Activated naive CD4-positive, alpha-beta T cell treated with anti-CD3 and anti-CD28 coated beads, Interleukin-2, amount 10 ng/mL, durations not matched to agents 7 days and 5 days (primary cell): Measurements from ENCODE around the gene PLD4.

ENCODE experiments used
- CTCF ChIA-PET: fragments of 350-600 bp; sonication (Branson Sonifier 250); formaldehyde crosslinking; loops from one replicate; lab custom pipeline; 2021; ENCODE audit warnings: antibody characterized with exemption; lab: Charles Lee
- DNase-seq: peaks from one replicate; pipeline ENCODE4 v3.0.0-alpha.2; 2020
- H3K27ac Mint-ChIP-seq: one replicate; pipeline ENCODE4 v1.8.0; 2021; ENCODE audit warnings: mild to moderate bottlenecking, moderate library complexity, mixed read lengths
- H3K27me3 Mint-ChIP-seq: one replicate; pipeline ENCODE4 v1.8.0; 2021; ENCODE audit warnings: mild to moderate bottlenecking, mixed read lengths
- H3K36me3 Mint-ChIP-seq: one replicate; pipeline ENCODE4 v1.8.0; 2021; ENCODE audit warnings: mixed read lengths
- H3K4me1 Mint-ChIP-seq: one replicate; pipeline ENCODE4 v1.8.0; 2021; ENCODE audit warnings: mixed read lengths
- H3K4me3 Mint-ChIP-seq: one replicate; pipeline ENCODE4 v1.8.0; 2021; ENCODE audit warnings: mild to moderate bottlenecking, moderate library complexity, mixed read lengths
- H3K9me3 Mint-ChIP-seq: one replicate; pipeline ENCODE4 v1.8.0; 2021; ENCODE audit warnings: mixed read lengths

PLD4 gene

DNA sequence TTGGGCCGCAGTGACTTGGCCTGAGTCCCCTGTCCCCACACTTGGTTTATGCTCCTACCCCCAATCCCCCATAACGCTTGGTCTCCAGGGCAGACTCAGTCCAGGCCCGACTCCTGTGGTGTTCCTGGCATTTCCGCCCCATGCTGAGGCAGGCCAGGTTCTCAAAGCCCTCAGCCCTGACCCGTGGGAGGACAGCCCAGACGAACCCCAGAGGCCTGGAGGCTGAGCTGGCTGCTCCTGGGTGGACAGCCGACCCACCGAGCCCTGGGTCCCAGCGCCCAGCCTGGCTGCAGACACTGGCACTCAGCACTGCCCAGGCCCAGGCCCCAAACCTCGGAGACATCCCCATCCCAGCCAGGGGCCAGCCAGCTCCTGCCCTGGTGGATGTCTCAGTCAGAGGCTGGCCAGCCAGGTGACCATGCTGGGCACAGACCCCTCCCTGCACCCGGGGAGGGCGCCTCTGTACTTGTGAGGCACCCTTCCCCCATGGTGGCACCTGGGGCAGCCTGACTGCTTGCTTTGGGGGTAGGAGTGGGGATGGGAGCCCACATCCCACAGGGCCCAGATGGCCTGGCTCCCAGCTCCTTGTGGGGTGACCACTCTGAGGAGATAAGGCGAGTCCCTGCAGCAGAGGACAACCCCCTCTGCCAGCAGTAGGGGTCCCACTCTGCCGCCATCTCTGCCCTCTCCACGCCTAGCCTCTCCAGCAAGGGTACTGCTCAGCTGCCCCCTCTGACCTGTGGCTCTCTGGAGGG is 1.4 kb downstream of the PLD4 start:
- Mint-ChIP-seq H3K36me3 (no peaks in the 10 kb centered on the region), H3K9me3 (peaks cover 4% of the 10 kb centered on the region), H3K27me3 (peaks cover 25% of the 10 kb centered on the region), H3K4me1 (no peaks in the 10 kb centered on the region), H3K27ac (no peak overlapping the region), H3K4me3 (no peak overlapping the region)
- CTCF ChIA-PET = no interaction called here
- DNase-seq = no peak

GRCh38 chr14:104926619-104927431 is 2.1 kb downstream of the PLD4 start:
- no peak overlapping the region for H3K27ac Mint-ChIP-seq
- CTCF ChIA-PET = no interaction called here
- DNase-seq = no peak
- H3K4me1 Mint-ChIP-seq = no peaks in the 10 kb centered on the region
- H3K36me3 Mint-ChIP-seq = no peaks in the 10 kb centered on the region
- H3K27me3 Mint-ChIP-seq = peaks cover 25% of the 10 kb centered on the region
- peaks cover 4% of the 10 kb centered on the region for H3K9me3 Mint-ChIP-seq
- no peak overlapping the region for H3K4me3 Mint-ChIP-seq

DNA sequence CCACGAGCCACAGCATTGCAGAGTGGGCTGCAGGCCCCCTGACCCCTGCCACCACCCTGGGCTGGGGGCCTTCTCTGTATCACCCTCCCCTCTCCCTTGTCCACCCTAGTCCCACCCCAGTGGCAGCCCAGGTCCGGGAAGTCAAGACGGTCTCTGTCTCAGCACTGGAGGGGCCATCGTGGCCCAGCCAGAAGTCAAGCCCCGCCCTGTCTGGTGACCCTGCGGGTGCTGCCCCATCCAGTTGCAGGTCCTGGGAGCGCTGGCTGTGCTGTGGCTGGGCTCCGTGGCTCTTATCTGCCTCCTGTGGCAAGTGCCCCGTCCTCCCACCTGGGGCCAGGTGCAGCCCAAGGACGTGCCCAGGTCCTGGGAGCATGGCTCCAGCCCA is 2.7 kb downstream of the PLD4 start:
- H3K27ac Mint-ChIP-seq = no peak overlapping the region
- peaks cover 4% of the 10 kb centered on the region for H3K9me3 Mint-ChIP-seq
- CTCF ChIA-PET = no interaction called here
- H3K4me1 Mint-ChIP-seq = no peaks in the 10 kb centered on the region
- peaks cover 30% of the 10 kb centered on the region for H3K27me3 Mint-ChIP-seq
- H3K36me3 Mint-ChIP-seq = no peaks in the 10 kb centered on the region
- no peak overlapping the region for H3K4me3 Mint-ChIP-seq
- no peak for DNase-seq

DNA sequence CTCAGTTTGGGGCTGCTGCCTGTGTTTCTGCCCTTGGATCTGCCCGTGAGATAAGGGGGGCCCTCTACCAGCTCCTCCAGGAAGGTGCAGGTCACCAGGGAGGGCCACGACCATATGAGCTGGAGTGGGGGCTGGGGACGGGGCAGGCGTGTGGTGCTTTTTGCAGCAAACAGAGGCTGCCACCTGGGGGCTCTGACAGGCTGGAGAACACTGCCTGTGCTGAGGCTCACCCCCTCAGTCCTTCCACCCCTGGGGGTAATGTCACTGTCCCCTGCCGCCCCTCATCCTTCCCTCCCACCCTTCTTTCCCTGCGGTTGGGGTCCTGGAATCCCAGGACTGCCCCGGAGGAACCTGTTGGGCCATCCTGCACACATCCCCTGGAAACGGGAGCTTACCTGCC is 3.2 kb downstream of the PLD4 start:
- Mint-ChIP-seq H3K9me3 (peaks cover 4% of the 10 kb centered on the region), H3K4me1 (no peaks in the 10 kb centered on the region), H3K4me3 (no peak overlapping the region), H3K36me3 (no peaks in the 10 kb centered on the region), H3K27ac (no peak overlapping the region), H3K27me3 (peaks cover 33% of the 10 kb centered on the region)
- CTCF ChIA-PET = no interaction called here
- no peak for DNase-seq

DNA sequence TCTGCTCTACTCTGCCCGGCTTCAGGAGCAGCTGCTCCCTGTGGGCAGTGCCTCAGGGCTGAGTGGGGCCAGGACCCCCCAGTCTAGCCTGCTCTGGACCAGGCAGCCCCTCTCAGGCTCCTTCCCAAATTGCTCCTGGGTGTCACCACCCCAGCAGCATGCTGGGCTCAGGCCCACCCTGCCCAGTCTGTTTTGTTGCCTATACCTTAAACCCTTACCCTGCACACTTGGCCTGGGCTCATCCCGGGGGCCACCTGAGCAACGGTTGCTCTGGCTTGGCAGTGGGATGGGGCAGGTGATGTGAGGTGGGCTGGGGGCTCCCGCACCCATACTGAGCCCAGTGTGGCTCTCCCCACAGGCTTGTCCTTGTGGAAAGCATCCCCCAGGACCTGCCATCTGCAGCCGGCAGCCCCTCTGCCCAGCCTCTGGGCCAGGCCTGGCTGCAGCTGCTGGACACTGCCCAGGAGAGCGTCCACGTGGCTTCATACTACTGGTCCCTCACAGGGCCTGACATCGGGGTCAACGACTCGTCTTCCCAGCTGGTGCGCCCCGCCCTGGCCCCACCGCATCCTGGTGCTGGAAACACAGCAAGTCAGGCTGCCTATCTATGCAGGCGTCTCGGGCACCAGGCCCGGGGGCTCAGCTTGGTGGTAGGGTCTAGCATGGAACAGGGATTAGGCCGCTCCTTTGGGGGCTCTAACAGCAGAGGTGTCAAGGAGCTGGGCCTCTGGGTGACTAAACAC is 3.9 kb downstream of the PLD4 start:
- peaks cover 33% of the 10 kb centered on the region for H3K27me3 Mint-ChIP-seq
- DNase-seq = no peak
- no peaks in the 10 kb centered on the region for H3K4me1 Mint-ChIP-seq
- H3K36me3 Mint-ChIP-seq = no peaks in the 10 kb centered on the region
- CTCF ChIA-PET = interaction anchor here (1.8 kb wide), 1 partner anchor 117 kb away, joined by 7 read pairs; no protein-coding TSS in a partner anchor
- H3K27ac Mint-ChIP-seq = no peak overlapping the region
- no peak overlapping the region for H3K4me3 Mint-ChIP-seq
- peaks cover 4% of the 10 kb centered on the region for H3K9me3 Mint-ChIP-seq

GRCh38 chr14:104929268-104930230 is 4.9 kb downstream of the PLD4 start:
- CTCF ChIA-PET = interaction anchor here (1.8 kb wide), 1 partner anchor 116 kb away, joined by 7 read pairs; no protein-coding TSS in a partner anchor
- Mint-ChIP-seq H3K4me3 (no peak overlapping the region), H3K9me3 (no peaks in the 10 kb centered on the region), H3K27me3 (peaks cover 38% of the 10 kb centered on the region), H3K4me1 (peaks cover under 1% of the 10 kb centered on the region), H3K36me3 (no peaks in the 10 kb centered on the region), H3K27ac (no peak overlapping the region)
- no peak for DNase-seq

DNA sequence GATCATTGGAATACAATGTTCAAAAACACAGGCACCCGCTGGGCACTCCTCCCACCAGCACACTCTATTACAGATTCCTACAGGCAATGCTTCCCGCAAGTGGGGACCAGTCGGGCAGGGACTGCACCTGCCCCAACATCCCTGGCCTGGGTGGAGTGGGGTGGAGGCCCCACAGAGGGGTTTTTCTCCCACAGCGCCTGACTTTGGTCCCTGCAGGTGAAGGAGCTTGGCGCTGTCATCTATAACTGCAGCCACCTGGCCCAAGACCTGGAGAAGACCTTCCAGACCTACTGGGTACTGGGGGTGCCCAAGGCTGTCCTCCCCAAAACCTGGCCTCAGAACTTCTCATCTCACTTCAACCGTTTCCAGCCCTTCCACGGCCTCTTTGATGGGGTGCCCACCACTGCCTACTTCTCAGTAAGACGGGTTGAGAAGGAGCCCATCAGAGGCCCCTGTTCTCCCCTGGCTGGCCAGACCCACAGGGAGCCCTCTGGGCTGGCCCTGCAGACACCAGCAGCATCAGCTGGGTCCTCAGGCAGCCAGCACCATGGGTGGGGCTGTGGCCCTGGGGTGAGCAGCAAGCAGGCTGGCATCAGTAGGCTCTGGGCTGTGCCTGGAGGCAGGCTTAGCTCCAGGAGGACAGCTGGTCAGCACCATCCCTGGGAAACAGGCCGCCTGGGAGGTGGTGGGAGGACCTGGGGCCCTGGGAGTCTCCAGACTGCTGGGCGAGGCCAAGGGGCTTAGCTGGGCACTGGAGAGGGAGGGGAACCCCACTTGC is 6.0 kb downstream of the PLD4 start:
- H3K27ac Mint-ChIP-seq = no peak overlapping the region
- H3K4me3 Mint-ChIP-seq = no peak overlapping the region
- no peaks in the 10 kb centered on the region for H3K36me3 Mint-ChIP-seq
- CTCF ChIA-PET = interaction anchor here (1.8 kb wide), 1 partner anchor 115 kb away, joined by 7 read pairs; no protein-coding TSS in a partner anchor
- no peaks in the 10 kb centered on the region for H3K9me3 Mint-ChIP-seq
- peaks cover 3% of the 10 kb centered on the region for H3K4me1 Mint-ChIP-seq
- peaks cover 39% of the 10 kb centered on the region for H3K27me3 Mint-ChIP-seq
- no peak for DNase-seq

DNA sequence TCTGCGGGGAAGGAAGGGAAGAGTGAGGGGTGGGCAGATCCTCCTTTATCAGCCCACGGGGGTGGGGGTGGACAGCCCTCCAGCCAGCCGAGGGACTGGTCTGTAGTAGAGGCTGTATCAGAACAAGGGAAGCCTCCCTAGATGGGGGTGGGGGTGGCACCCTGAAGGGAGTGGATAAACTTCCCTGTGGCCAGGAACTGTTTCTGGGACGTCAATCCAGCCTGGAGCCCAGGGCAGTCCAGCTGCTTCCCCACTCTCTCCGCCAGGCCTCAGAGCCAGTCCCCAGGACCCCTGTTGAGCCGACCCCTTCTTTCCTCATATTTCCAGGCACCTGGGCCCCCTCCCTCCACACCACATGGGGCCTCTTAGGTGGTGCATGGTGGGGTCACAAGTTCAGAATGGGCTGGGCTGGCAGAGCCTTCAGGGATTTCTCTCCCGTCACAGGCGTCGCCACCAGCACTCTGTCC is 6.7 kb downstream of the PLD4 start:
- no peak overlapping the region for H3K27ac Mint-ChIP-seq
- CTCF ChIA-PET = no interaction called here
- peaks cover 45% of the 10 kb centered on the region for H3K27me3 Mint-ChIP-seq
- no peak for DNase-seq
- H3K4me3 Mint-ChIP-seq = no peak overlapping the region
- peaks cover 3% of the 10 kb centered on the region for H3K4me1 Mint-ChIP-seq
- H3K36me3 Mint-ChIP-seq = no peaks in the 10 kb centered on the region
- H3K9me3 Mint-ChIP-seq = no peaks in the 10 kb centered on the region

GRCh38 chr14:104931771-104932675 is 7.3 kb downstream of the PLD4 start:
- no peak overlapping the region for H3K27ac Mint-ChIP-seq
- H3K4me3 Mint-ChIP-seq = peak overlapping the region; percentile 52
- H3K4me1 Mint-ChIP-seq = peaks cover 3% of the 10 kb centered on the region

GRCh38 chr14:104932676-104933631 is 8.3 kb downstream of the PLD4 start:
- DNase-seq = peak; percentile 88
- no peaks in the 10 kb centered on the region for H3K36me3 Mint-ChIP-seq
- H3K4me1 Mint-ChIP-seq = peaks cover 3% of the 10 kb centered on the region
- CTCF ChIA-PET = no interaction called here
- no peak overlapping the region for H3K27ac Mint-ChIP-seq
- H3K27me3 Mint-ChIP-seq = peaks cover 54% of the 10 kb centered on the region
- H3K4me3 Mint-ChIP-seq = peak overlapping the region; percentile 56
- H3K9me3 Mint-ChIP-seq = no peaks in the 10 kb centered on the region

More at GRCh38 chr14:104931771-104932675, 7.3 kb downstream of the PLD4 start:
- Mint-ChIP-seq H3K27me3 (peaks cover 52% of the 10 kb centered on the region), H3K36me3 (no peaks in the 10 kb centered on the region), H3K9me3 (no peaks in the 10 kb centered on the region)
- DNase-seq = no peak
- CTCF ChIA-PET = no interaction called here
